CD4-positive, alpha-beta T cell treated with Interleukin-15 for 4 hours (primary cell): ENCODE data around the gene SEC22B.
"Not testable (repeated sequence)": the region's sequence is repeated elsewhere in the genome, so short reads cannot be mapped to it uniquely, and the experiment has no call there.

Experiments used
- DNase-seq: peaks from one replicate; pipeline ENCODE4 v3.0.0-alpha.2; 2020; ENCODE audit warnings: low spot score

SEC22B gene

DNA sequence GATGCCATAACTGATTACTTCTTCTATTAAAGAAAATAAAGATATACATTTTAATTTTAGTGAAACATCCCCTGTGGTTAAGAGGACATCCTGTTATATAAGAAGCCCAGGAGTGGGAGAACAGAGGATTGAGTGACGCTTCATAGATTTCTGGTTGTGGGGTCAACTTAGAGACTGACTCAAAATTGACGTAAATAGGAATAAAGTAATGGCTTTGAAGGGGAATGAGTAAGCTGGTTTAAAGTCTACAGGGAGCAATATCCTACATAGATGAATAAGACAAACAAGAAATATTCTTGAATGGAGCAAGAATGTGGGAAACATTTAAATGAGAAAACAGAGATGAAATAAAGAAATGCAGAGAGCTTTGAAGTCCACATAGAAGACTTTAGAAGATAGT is 60.2 kb downstream of the SEC22B start:
- DNase-seq, result not testable (repeated sequence)

DNA sequence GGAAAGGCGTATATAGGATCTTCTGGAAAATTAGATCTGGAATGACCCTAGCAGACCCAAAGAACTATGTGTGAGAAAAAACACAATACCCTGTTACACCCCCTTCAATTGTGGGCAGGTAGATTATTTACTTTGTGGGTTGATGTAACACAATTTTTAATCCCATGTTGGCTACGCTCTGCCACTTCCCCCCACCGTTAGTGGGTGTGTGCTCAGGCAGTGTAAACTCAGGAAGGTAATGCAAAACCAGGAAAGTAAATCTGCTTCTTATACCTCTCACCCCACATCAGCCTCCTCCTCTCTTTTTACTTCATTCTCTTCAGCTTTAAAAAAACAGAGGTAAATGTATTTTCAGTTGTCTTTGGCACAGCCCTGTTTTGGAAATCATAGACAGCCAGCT is 63.2 kb downstream of the SEC22B start:
- not testable (repeated sequence) for DNase-seq

DNA sequence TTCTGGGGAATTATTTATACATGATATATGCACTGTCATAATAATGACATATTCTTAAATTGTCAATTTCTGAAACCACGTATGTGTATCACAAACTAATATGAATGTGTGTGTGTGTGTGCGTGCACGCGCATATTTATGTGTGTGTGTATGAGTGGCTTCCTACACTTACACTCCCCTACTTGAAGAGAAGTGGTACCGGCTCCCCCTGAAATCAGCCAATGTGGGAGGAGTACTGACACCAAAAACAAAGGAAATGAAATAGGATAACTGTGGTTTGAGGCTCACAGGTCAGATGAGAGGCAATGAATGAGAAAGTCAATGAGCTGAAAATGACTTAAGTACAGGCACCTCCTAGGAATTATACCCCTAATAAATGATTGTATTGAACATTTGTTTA is 64.1 kb downstream of the SEC22B start:
- not testable (repeated sequence) for DNase-seq

DNA sequence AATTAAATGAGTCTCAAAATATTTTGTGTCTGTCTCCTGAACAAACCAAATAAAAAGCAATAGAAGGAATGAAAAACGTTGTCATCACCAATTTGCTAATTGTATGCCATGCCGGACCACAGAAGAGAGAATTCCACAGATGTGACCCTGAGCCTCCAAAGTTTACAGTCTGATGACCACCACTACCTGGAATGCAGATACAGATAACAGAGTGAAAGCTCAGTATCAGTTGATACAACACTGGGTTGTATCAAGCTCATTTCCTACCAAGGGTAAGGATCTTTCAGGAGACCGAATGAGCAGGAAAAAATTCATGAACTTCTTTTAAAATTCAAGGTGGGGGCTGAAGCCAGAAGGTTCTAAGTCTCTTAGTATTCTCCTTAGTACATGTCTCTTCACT is 64.5 kb downstream of the SEC22B start:
- DNase-seq, result not testable (repeated sequence)

DNA sequence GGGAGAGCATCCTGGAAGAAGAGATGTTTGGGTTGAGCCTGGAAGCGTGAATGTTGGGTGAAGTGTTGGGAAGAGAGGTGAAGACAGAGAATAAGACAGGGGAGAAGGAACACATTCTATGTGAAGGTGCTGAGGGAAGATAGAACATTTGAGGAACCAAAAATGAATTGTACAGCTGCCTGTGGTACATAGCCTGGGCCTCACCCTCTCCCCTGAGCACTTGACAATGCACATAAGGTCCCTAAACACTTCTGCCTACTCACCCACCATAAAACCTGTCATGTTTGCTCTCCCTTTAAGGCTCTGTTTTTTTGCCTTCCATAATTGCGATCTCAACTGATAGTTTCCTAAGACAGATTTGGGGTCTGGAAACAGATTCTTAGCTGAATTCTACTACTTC is 65.3 kb downstream of the SEC22B start:
- DNase-seq, result not testable (repeated sequence)

DNA sequence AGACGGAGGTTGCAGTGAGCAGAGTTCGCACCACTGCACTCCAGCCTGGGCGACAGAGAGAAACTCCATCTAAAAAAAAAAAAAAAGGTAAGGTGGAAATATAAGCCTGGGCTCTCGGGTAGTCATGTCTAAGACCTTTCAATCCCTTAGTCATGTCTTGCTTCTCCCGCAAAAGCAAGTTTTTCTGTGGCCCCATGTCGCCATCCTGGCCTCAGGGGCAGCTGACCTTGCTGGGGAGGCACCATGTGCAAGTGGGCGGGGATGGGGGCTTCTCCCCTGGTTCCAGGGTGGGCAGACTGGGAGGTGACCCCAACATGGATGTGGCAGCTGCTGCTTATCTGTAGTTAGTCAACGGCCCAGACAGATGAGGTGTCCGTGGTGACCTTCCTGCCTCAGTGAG is 66.7 kb downstream of the SEC22B start:
- not testable (repeated sequence) for DNase-seq

DNA sequence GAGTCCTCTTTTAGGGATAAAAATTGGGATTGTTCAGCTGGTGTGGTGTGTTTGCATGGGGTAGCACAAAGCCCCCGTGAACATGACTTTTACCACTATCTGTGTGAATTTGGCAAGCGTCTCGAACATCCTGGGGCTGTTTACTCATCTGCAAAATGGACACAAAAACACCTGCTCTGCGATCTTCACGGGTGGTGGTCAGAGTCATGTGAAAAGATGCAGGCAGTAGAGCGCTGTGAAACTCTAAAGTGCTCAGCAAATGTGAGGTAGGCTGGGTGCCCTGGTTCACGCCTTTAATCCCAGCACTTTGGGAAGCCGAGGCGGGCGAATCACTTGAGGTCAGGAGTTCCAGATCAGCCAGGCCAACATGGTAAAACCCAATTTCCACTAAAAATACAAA is 67.1 kb downstream of the SEC22B start:
- not testable (repeated sequence) for DNase-seq

DNA sequence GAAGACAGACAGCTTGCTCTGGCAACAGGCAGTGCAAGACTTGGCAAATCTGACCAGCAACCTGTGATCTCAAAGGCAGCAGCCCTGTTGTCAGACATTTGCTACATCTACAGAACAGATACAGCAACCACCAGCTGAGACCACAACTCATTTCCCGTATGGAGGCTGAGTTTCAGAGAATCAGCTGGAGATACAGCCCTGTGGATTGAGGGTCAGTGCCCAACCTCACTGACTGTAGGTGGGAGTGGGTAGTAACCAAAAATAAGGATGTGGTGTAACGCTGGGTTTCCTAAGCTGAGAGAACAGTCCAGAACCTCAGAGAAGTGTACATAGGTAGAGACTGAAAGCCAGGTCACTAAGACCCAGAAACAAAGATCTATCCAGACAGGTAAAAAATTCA is 71.0 kb downstream of the SEC22B start:
- DNase-seq, result not testable (repeated sequence)

DNA sequence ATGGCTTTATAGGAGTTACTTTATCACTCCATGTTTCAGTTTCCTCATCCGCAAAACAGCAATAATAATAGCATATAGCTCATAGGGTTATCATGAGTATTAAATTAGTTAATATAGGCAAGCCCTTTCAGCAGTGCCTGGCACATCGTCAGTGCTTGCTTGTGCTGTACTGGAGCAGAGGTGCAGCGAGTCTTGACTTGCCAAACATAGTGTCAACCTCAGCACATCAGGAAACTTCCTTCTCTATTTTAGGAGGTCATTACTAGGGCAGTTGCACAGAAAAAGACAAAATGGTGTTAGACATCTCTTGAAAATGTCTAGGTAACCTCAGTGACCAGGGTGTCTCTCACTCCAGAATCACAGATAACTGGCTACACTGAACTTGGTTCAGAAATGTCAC is 72.6 kb downstream of the SEC22B start:
- DNase-seq, result not testable (repeated sequence)

DNA sequence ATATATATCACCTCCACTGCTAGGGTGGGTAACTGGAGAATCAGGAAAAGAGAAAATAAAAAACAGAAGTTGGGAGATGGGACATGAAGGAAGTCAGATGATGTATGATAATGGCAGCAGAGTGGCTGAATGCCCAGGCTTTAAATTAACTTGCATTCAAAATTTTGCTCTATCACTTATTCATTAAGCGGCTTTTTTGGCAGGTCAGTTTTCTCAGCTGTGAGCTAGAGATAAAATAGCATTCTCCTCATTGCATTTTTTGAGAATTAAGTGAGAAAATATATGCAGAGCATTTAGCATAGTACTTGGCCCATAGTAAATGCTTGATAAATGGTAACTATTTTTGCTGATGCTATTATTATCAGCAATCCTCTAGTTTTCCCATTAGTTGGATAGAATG is 74.7 kb downstream of the SEC22B start:
- DNase-seq, result not testable (repeated sequence)
